Muscle layer of duodenum (tissue), 2 donors: ENCODE results near the gene ASIC4.

Experiments used
- H3K27ac ChIP-seq: one replicate; pipeline ENCODE4 v1.7.0; 2013; ENCODE audit warnings: mild to moderate bottlenecking, low read length
- H3K27me3 ChIP-seq: one replicate; pipeline ENCODE4 v1.7.0; 2013; ENCODE audit warnings: low read depth, mild to moderate bottlenecking, control low read depth, low read length
- H3K36me3 ChIP-seq, 2 donors: one replicate each; pipeline ENCODE4 v1.7.0; 2013; ENCODE audit warnings: low read length in 2 of 2, control low read depth in 1 of 2, mild to moderate bottlenecking in 1 of 2; ENCODE audit not compliant: insufficient read depth in 2 of 2, control insufficient read depth in 1 of 2
- H3K4me1 ChIP-seq, 2 donors: one replicate each; pipeline ENCODE4 v1.7.0; 2013; ENCODE audit warnings: low read length in 2 of 2, mild to moderate bottlenecking in 2 of 2, control low read depth in 1 of 2, moderate library complexity in 1 of 2; ENCODE audit not compliant: insufficient read depth in 2 of 2, control insufficient read depth in 1 of 2
- H3K4me3 ChIP-seq, 2 donors: one replicate each; pipeline ENCODE4 v1.7.0; 2013; ENCODE audit warnings: low read length in 2 of 2, low read depth in 1 of 2, mild to moderate bottlenecking in 1 of 2
- H3K9me3 ChIP-seq, 2 donors: one replicate each; pipeline ENCODE4 v1.7.0; 2013; ENCODE audit warnings: low read length in 2 of 2, control low read depth in 1 of 2, mild to moderate bottlenecking in 1 of 2; ENCODE audit not compliant: control insufficient read depth in 1 of 2
- donor health status: healthy.

Gene ASIC4

DNA sequence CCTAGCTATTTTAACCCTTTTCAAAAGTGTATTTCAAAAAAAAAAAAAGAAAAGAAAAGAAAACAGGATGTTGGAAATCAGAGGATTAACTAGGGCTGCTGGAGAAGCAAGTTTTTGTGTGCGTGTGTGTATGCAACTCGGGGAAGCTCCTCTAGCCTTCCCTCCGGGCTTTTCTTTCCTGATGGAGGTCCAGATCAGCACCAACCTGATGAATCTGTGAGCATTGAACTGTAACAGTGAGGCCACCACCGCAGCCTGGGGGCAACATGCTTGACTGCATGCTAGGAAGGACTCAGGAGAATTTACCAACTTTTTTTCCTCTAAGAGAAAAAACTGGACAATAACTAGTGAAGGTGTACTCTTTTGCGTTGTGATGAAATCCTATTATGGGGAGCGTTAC is 54.8 kb downstream of the ASIC4 start:
- peaks cover 0 to 16% of the 10 kb centered on the region in 2 donors for H3K4me1 ChIP-seq
- H3K27me3 ChIP-seq: no peaks in the 10 kb centered on the region
- peaks cover 0 to 27% of the 10 kb centered on the region in 2 donors for H3K36me3 ChIP-seq
- no peaks in the 10 kb centered on the region for H3K9me3 ChIP-seq
- no peak overlapping the region for H3K4me3 ChIP-seq
- no peak overlapping the region for H3K27ac ChIP-seq

DNA sequence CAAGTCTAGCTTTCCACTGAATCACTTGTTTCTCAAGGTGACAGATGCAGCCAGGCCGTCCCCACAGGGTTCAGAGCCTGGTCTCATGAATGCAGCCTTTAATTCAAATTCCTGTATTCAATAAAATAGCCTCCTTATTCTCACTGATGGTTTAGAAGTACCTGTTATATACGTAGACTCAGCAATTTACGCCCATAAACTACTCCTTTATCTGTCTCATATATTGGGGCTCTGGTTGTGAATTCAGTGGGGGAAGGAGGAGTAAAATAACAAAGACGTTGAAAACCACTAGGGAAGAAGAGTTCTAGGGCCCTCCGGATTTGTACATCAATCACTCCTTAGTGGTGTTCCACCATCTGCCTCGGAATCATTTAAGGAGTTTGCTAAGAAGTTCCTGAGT is 55.4 kb downstream of the ASIC4 start:
- peaks cover 0 to 27% of the 10 kb centered on the region in 2 donors for H3K36me3 ChIP-seq
- H3K9me3 ChIP-seq: no peaks in the 10 kb centered on the region
- H3K27ac ChIP-seq: no peak overlapping the region
- peak overlapping the region in 1 of 2 donors; percentile 74 for H3K4me3 ChIP-seq
- no peaks in the 10 kb centered on the region for H3K27me3 ChIP-seq
- peaks cover 0 to 16% of the 10 kb centered on the region in 2 donors for H3K4me1 ChIP-seq

DNA sequence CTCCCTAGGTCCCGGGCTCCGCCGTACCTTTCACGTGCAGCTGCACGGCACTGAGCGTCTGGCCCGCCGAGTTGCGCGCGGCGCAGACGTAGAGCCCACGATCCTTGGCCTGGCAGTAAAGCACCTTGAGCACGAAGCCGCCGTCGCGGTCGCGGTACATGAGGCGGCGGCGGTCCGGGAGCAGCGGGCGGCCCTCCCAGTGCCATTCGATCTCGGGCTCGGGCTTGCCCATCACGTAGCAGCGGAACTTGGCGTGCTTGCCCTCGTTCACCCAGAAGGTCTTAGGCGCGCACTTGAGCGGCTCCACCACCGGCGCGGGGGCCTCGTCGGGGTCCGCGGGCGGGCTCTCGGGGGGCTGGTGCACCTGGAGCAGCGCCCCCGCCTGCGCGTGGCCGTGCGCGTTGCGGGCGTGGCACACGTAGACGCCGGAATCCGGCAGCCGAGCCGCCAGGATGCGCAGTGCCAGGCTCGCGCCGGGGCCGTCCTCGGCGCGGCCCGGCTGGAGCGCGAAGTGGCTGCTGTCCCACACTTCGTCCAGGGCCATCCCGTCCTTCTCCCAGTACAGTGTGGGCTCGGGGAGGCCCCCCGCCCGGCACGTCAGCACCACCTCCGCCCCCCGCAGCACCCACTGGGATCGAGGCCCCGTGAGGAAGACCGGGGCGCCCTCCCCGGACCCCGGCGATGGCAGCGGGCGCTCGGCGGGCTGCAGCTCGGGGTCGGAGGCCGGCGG is 56.1 kb downstream of the ASIC4 start:
- H3K36me3 ChIP-seq: peaks cover 0 to 24% of the 10 kb centered on the region in 2 donors
- H3K9me3 ChIP-seq: no peaks in the 10 kb centered on the region
- H3K4me3 ChIP-seq: peak overlapping the region in 1 of 2 donors; percentile 74
- H3K4me1 ChIP-seq: peaks cover 0 to 16% of the 10 kb centered on the region in 2 donors
- no peaks in the 10 kb centered on the region for H3K27me3 ChIP-seq
- no peak overlapping the region for H3K27ac ChIP-seq

- H3K36me3 ChIP-seq: peaks cover 0 to 24% of the 10 kb centered on the region in 2 donors
- H3K27me3 ChIP-seq: no peaks in the 10 kb centered on the region
- no peaks in the 10 kb centered on the region for H3K9me3 ChIP-seq
- H3K27ac ChIP-seq: no peak overlapping the region
- H3K4me3 ChIP-seq: peak overlapping the region in 1 of 2 donors; percentile 74
- peaks cover 0 to 16% of the 10 kb centered on the region in 2 donors for H3K4me1 ChIP-seq
Measured at GRCh38 chr2:219570924-219571310, 56.6 kb downstream of the ASIC4 start.

GRCh38 chr2:219571311-219572236 is 57.3 kb downstream of the ASIC4 start, which contains the start of gene OBSL1:
OBSL1 (minus strand) TSS chr2:219571539; CDS start chr2:219571232, 307 bp downstream.
- Histone ChIP-seq H3K27me3 (no peaks in the 10 kb centered on the region), H3K27ac (no peak within 1 kb of the TSS), H3K9me3 (no peaks in the 10 kb centered on the region), H3K4me1 (peaks cover 0 to 16% of the 10 kb centered on the region in 2 donors), H3K4me3 (peak within 1 kb of the TSS in 1 of 2 donors; percentile 74), H3K36me3 (peaks cover 0 to 17% of the 10 kb centered on the region in 2 donors)

- H3K27me3 ChIP-seq: no peaks in the 10 kb centered on the region
- no peaks in the 10 kb centered on the region for H3K9me3 ChIP-seq
- peaks cover 0 to 9% of the 10 kb centered on the region in 2 donors for H3K36me3 ChIP-seq
- H3K27ac ChIP-seq: no peak within 1 kb of the TSS
- peak within 1 kb of the TSS in 1 of 2 donors; percentile 74 for H3K4me3 ChIP-seq
- H3K4me1 ChIP-seq: peaks cover 0 to 16% of the 10 kb centered on the region in 2 donors
Measured at GRCh38 chr2:219572237-219573001, 58.1 kb downstream of the ASIC4 start, which contains the start of gene INHA. INHA (plus strand) TSS chr2:219572310; CDS start chr2:219572375, 65 bp downstream.

DNA sequence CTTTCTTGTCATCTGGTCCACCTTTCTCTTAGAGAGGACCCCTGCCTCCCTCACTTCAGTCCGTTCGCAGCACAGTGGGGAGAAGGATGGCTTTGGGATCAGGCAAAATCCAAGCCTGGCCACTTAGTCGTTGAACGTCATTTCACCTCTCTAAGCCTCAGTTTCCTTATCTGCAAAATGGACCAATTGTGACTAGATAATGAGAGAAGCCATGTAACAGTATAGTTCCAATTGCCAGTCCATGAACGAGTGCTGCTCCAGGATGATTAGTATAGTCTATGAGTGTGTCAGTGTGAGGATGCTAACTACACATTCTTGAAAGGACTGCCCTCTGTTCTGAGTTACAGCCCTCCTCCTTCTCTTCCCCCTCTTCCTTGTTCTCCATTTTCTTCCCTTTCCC is 58.9 kb downstream of the ASIC4 start:
- Histone ChIP-seq H3K9me3 (no peaks in the 10 kb centered on the region), H3K27ac (no peak overlapping the region), H3K36me3 (peaks cover 0 to 1% of the 10 kb centered on the region in 2 donors), H3K4me1 (peaks cover 0 to 16% of the 10 kb centered on the region in 2 donors), H3K27me3 (no peaks in the 10 kb centered on the region), H3K4me3 (no peak overlapping the region)

DNA sequence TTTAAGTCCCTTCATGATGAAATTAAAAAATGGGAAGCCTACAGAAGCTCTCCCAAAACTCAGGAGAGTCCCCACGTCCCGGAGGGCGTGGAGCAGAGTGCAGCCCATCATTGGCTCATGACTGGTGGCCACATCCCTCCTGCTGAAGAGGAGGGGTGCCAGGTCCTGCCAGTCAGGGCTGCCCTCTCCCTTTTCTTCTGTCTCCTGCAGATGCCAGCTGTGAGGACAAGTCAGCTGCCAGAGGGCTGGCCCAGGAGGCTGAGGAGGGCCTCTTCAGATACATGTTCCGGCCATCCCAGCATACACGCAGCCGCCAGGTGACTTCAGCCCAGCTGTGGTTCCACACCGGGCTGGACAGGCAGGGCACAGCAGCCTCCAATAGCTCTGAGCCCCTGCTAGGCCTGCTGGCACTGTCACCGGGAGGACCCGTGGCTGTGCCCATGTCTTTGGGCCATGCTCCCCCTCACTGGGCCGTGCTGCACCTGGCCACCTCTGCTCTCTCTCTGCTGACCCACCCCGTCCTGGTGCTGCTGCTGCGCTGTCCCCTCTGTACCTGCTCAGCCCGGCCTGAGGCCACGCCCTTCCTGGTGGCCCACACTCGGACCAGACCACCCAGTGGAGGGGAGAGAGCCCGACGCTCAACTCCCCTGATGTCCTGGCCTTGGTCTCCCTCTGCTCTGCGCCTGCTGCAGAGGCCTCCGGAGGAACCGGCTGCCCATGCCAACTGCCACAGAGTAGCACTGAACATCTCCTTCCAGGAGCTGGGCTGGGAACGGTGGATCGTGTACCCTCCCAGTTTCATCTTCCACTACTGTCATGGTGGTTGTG is 60.4 kb downstream of the ASIC4 start:
- no peak overlapping the region for H3K4me3 ChIP-seq
- no peaks in the 10 kb centered on the region for H3K9me3 ChIP-seq
- peaks cover 0 to 16% of the 10 kb centered on the region in 2 donors for H3K4me1 ChIP-seq
- no peak overlapping the region for H3K27ac ChIP-seq
- H3K36me3 ChIP-seq: no peaks in the 10 kb centered on the region
- H3K27me3 ChIP-seq: no peaks in the 10 kb centered on the region

DNA sequence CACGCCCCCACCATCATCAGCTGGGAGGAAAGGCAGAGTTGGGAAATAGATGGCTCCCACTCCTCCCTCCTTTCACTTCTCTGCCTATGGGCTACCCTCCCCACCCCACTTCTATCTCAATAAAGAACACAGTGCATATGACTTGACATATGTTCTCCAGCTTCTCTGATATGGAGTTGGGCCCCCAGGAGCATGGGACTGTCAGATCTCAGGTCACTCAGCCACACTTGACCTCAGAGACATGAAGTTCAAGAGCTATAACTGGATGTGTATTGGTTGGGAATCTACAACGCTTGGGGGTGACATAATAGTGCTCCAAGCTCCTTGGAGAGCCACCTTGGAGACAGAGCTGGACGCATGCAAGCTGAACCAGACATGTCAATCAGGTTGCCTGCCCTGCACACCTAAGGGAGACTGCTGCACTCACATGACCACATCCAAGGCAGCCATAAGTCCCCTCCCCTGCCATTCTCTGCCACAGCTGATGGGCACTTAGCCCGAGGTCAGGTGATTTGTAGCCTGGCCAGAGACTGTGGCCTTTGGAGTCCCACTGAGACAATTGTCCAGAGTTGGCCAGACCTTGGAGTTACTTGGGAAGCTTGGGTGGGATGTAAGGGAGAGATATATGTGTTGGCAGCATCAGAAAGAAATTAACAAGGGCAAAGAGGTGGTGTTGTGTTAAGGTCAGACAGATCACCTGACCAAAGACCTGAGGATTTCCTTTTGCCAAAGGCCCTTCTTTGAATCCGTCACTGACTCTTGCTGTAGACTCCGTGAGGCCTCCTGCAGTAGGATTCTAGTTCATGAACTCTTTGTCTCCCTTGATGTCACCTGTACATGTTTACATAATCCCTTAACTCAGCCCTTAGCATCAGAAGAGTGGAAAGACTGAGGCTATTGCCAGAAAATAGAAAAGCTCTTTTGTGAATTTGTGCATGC is 61.6 kb downstream of the ASIC4 start:
- no peaks in the 10 kb centered on the region for H3K27me3 ChIP-seq

More for the DNA sequence above, 61.6 kb downstream of the ASIC4 start:
- Histone ChIP-seq H3K36me3 (no peaks in the 10 kb centered on the region), H3K4me3 (no peak overlapping the region), H3K27ac (no peak overlapping the region), H3K9me3 (no peaks in the 10 kb centered on the region), H3K4me1 (peaks cover 0 to 9% of the 10 kb centered on the region in 2 donors)
